Natural killer cell (primary cell): ENCODE results near the gene BLID. TPM values are rescaled to one million over a fixed set of nuclear protein-coding genes. Genes with fewer than 3 reads are reported as not detected.

ENCODE experiments used
- ATAC-seq, 3 donors: fragments of 150-1000 bp in 2 of 3; fragments of 200-7000 bp in 1 of 3; cut with Tn5 transposase; 1 replicate in 1 of 3; 2 replicates in 2 of 3; pipeline ENCODE4 v1.10.0; 2021; ENCODE audit warnings: mild to moderate bottlenecking in 2 of 3, moderate library complexity in 2 of 3
- DNase-seq, 2 donors: peaks; one replicate each; pipeline versions ENCODE4 v3.0.0 to v3.0.0-alpha.2; 2013 to 2021; ENCODE audit warnings: mixed read lengths in 1 of 2
- H3K27ac ChIP-seq: one replicate; pipeline ENCODE4 v1.5.1; 2013; ENCODE audit warnings: mild to moderate bottlenecking, low read length
- H3K27me3 ChIP-seq: one replicate; pipeline ENCODE4 v1.6.1; 2013; ENCODE audit warnings: low read length; ENCODE audit not compliant: control insufficient read depth, insufficient read depth
- H3K36me3 ChIP-seq: one replicate; pipeline ENCODE4 v1.6.1; 2013; ENCODE audit warnings: low read length; ENCODE audit not compliant: control insufficient read depth, insufficient read depth
- H3K4me1 ChIP-seq: one replicate; pipeline ENCODE4 v1.6.1; 2013; ENCODE audit warnings: low read length; ENCODE audit not compliant: control insufficient read depth, insufficient read depth
- H3K4me3 ChIP-seq: one replicate; pipeline ENCODE4 v1.5.1; 2013; ENCODE audit warnings: low read length
- H3K9me3 ChIP-seq: one replicate; pipeline ENCODE4 v1.6.1; 2013; ENCODE audit warnings: low read length; ENCODE audit not compliant: control insufficient read depth, insufficient read depth
- H3K27ac Mint-ChIP-seq, 2 donors: one replicate each; pipeline ENCODE4 v1.8.0; 2022; ENCODE audit warnings: mild to moderate bottlenecking in 2 of 2, mixed read lengths in 2 of 2, moderate library complexity in 1 of 2
- H3K27me3 Mint-ChIP-seq, 2 donors: one replicate each; pipeline ENCODE4 v1.8.0; 2022; ENCODE audit warnings: low read depth in 2 of 2, mixed read lengths in 2 of 2
- H3K36me3 Mint-ChIP-seq: one replicate; pipeline ENCODE4 v1.8.0; 2022; ENCODE audit warnings: mixed read lengths
- H3K4me1 Mint-ChIP-seq, 2 donors: one replicate each; pipeline ENCODE4 v1.8.0; 2022; ENCODE audit warnings: mixed read lengths in 2 of 2
- H3K4me3 Mint-ChIP-seq: one replicate; pipeline ENCODE4 v1.8.0; 2022; ENCODE audit warnings: mild to moderate bottlenecking, moderate library complexity, mixed read lengths
- H3K9me3 Mint-ChIP-seq, 2 donors: one replicate each; pipeline ENCODE4 v1.8.0; 2022; ENCODE audit warnings: mixed read lengths in 2 of 2
- WGBS: methylation state at CpG from one replicate; pipeline ENCODE4 v1.1.7; 2013; ENCODE audit warnings: missing lambda C conversion rate; ENCODE audit not compliant: insufficient coverage; 5-methylcytosine and 5-hydroxymethylcytosine counted together
- intact Hi-C: fragments of 100-400 bp; cut with micrococcal nuclease; formaldehyde crosslinking; loops from one replicate; pipeline ENCODE4 v1.14.2; 2022
- total RNA-seq, 4 donors: library from RNA; stranded (reverse); fragments of 120-200 nt in 1 of 4; gene quantifications; one replicate each; pipeline versions ENCODE4 v1.2.3 to v1.2.4, GENCODE V29; 2013 to 2022
- TF ChIP-seq, protein P1 (sequence below): fragments of 200-600 bp; IDR thresholded peaks from one replicate; pipeline ENCODE4 v1.8.0; 2022; ENCODE audit warnings: antibody characterized with exemption

The BLID gene
- total RNA-seq, 3 donors from 2014 or later (not counting 1 experiment from before 2014, with no cell fraction given), result not detected

GRCh38 chr11:122160841-122161590 is 45.0 kb upstream of the BLID start:
- Mint-ChIP-seq H3K9me3 (no peaks in the 10 kb centered on the region), H3K36me3 (no peaks in the 10 kb centered on the region), H3K27ac (no peak overlapping the region), H3K4me3 (no peak overlapping the region), H3K27me3 (peaks cover 17 to 19% of the 10 kb centered on the region in 2 donors), H3K4me1 (peaks cover 18 to 20% of the 10 kb centered on the region in 2 donors)
- H3K27me3 ChIP-seq, result no peaks in the 10 kb centered on the region
- DNase-seq, result no peak
- H3K9me3 ChIP-seq, result no peaks in the 10 kb centered on the region
- TF ChIP-seq, protein P1, sequence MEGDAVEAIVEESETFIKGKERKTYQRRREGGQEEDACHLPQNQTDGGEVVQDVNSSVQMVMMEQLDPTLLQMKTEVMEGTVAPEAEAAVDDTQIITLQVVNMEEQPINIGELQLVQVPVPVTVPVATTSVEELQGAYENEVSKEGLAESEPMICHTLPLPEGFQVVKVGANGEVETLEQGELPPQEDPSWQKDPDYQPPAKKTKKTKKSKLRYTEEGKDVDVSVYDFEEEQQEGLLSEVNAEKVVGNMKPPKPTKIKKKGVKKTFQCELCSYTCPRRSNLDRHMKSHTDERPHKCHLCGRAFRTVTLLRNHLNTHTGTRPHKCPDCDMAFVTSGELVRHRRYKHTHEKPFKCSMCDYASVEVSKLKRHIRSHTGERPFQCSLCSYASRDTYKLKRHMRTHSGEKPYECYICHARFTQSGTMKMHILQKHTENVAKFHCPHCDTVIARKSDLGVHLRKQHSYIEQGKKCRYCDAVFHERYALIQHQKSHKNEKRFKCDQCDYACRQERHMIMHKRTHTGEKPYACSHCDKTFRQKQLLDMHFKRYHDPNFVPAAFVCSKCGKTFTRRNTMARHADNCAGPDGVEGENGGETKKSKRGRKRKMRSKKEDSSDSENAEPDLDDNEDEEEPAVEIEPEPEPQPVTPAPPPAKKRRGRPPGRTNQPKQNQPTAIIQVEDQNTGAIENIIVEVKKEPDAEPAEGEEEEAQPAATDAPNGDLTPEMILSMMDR, result no peak
- WGBS, result 70% methylated on average over 6 of the region's 6 CpGs
- peaks cover 3% of the 10 kb centered on the region for H3K4me1 ChIP-seq
- no peaks in the 10 kb centered on the region for H3K36me3 ChIP-seq
- ATAC-seq, result no peak
- no peak overlapping the region for H3K27ac ChIP-seq
- intact Hi-C loops, result loop anchor here (10.0 kb wide), 1 partner anchor 64 kb away; no protein-coding TSS in a partner anchor
- no peak overlapping the region for H3K4me3 ChIP-seq

DNA sequence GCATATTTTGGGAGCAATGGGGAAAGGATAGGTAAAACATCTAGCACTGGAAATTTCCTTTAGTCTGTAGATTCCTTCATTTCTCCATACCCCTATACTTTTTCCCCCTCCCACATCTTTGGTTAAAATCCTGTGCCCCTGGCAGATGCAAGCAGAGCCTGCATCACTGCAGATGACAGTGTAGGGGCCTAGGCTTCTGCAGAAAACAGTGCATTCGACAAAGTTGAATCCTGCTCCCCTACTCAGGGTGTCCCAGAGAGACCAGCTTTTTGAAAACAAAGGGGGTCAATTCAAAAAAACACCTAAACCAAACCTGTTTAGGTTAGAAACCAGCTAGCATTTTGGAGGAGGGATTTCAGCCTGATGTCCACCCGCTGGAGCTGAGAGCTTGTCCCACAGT is 43.8 kb upstream of the BLID start:
- H3K27me3 ChIP-seq, result no peaks in the 10 kb centered on the region
- H3K27ac ChIP-seq, result no peak overlapping the region
- no peaks in the 10 kb centered on the region for H3K9me3 ChIP-seq
- 86% methylated on average over 2 of the region's 2 CpGs for WGBS
- Mint-ChIP-seq H3K4me1 (peaks cover 18 to 20% of the 10 kb centered on the region in 2 donors), H3K9me3 (no peaks in the 10 kb centered on the region), H3K4me3 (no peak overlapping the region), H3K36me3 (no peaks in the 10 kb centered on the region), H3K27me3 (peaks cover 17 to 19% of the 10 kb centered on the region in 2 donors), H3K27ac (no peak overlapping the region)
- ATAC-seq (no peak), DNase-seq (no peak)
- no peak overlapping the region for H3K4me3 ChIP-seq
- TF ChIP-seq, protein P1, result no peak
- peaks cover 3% of the 10 kb centered on the region for H3K4me1 ChIP-seq
- H3K36me3 ChIP-seq, result no peaks in the 10 kb centered on the region
- intact Hi-C loops, result loop anchor here (10.0 kb wide), 1 partner anchor 65 kb away; no protein-coding TSS in a partner anchor

DNA sequence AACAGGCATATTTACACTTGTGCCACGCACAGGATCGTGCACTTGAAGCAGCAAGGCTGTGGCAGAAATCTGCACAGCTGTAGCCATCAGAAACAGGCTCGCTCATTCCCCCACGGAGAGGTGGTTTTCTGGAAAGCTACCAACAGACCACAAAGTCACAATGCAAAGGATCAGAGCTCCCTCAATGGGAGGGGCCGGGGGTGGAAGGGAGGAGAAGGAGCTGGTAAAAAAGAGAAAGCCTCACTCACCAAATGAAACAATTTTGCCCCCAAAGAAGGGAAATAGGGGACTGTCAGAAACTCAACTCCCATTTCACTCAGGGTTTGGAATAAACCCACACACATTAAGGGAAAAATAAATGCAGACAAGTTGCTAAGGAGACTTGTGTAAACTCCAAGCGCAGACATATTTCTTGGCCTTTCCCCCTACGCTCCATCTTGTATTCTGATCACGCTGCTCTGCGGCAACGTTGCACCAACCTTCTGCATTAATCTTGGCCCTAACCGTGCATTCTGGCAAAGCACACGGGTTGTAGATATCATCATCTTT is 43.2 kb upstream of the BLID start:
- 60% methylated on average over 9 of the region's 12 CpGs for WGBS
- H3K9me3 Mint-ChIP-seq, result no peaks in the 10 kb centered on the region
- TF ChIP-seq, protein P1, result no peak
- H3K36me3 Mint-ChIP-seq, result no peaks in the 10 kb centered on the region
- intact Hi-C loops, result no loop called here
- no peaks in the 10 kb centered on the region for H3K27me3 ChIP-seq
- H3K4me3 Mint-ChIP-seq, result no peak overlapping the region
- H3K4me3 ChIP-seq, result no peak overlapping the region
- no peak for DNase-seq
- peaks cover 18 to 20% of the 10 kb centered on the region in 2 donors for H3K4me1 Mint-ChIP-seq
- peaks cover 3% of the 10 kb centered on the region for H3K4me1 ChIP-seq
- ATAC-seq, result no peak
- no peak overlapping the region for H3K27ac Mint-ChIP-seq
- H3K27ac ChIP-seq, result no peak overlapping the region
- H3K27me3 Mint-ChIP-seq, result peaks cover 17 to 19% of the 10 kb centered on the region in 2 donors
- H3K9me3 ChIP-seq, result no peaks in the 10 kb centered on the region
- no peaks in the 10 kb centered on the region for H3K36me3 ChIP-seq
